HEK293 (cell line): Measurements from ENCODE around the gene UPK3A.

Source experiments
- BCL11A ChIP-seq: fragments of 450-650 bp; formaldehyde crosslinking; IDR thresholded peaks from 2 replicates; pipeline ENCODE4 v1.5.1; 2016; ENCODE audit warnings: low read depth, missing biosample characterization, missing genetic modification characterization
- HOXA7 ChIP-seq: sonication (generic); formaldehyde crosslinking; IDR thresholded peaks from 2 replicates; pipeline ENCODE4 v1.8.1; 2022; ENCODE audit warnings: missing genetic modification reagents, borderline replicate concordance
- KLF10 ChIP-seq: fragments of 450-650 bp; IDR thresholded peaks from 2 replicates; pipeline ENCODE4 v1.5.1; 2018; ENCODE audit warnings: missing biosample characterization, mild to moderate bottlenecking, missing genetic modification characterization
- MZF1 ChIP-seq: fragments of 450-650 bp; formaldehyde crosslinking; IDR thresholded peaks from 2 replicates; pipeline ENCODE4 v1.5.1; 2017; ENCODE audit warnings: missing biosample characterization, missing genetic modification characterization, borderline replicate concordance
- REST ChIP-seq: fragments of 450-650 bp; formaldehyde crosslinking; IDR thresholded peaks from 2 replicates; pipeline ENCODE4 v1.5.1; 2016; ENCODE audit warnings: missing biosample characterization, missing genetic modification characterization
- WT1 ChIP-seq: fragments of 450-650 bp; formaldehyde crosslinking; IDR thresholded peaks from 2 replicates; pipeline ENCODE4 v1.5.1; 2016; ENCODE audit warnings: missing biosample characterization, missing genetic modification characterization
- ZNF146 ChIP-seq: fragments of 450-650 bp; formaldehyde crosslinking; IDR thresholded peaks from 2 replicates; pipeline ENCODE4 v1.5.1; 2016; ENCODE audit warnings: missing biosample characterization, missing genetic modification characterization
- ZNF292 ChIP-seq: fragments of 450-650 bp; formaldehyde crosslinking; IDR thresholded peaks from 2 replicates; pipeline ENCODE4 v1.5.1; 2016; ENCODE audit warnings: low read depth, missing biosample characterization, missing genetic modification characterization, borderline replicate concordance
- ZNF311 ChIP-seq: fragments of 450-650 bp; formaldehyde crosslinking; IDR thresholded peaks from 2 replicates; pipeline ENCODE4 v1.5.1; 2017; ENCODE audit warnings: missing biosample characterization, missing genetic modification characterization, borderline replicate concordance
- ZNF473 ChIP-seq: fragments of 450-650 bp; formaldehyde crosslinking; IDR thresholded peaks from 2 replicates; pipeline ENCODE4 v1.5.1; 2017; ENCODE audit warnings: missing biosample characterization, missing genetic modification characterization
- ZNF514 ChIP-seq: fragments of 450-650 bp; formaldehyde crosslinking; IDR thresholded peaks from 2 replicates; pipeline ENCODE4 v1.5.1; 2016; ENCODE audit warnings: missing biosample characterization, missing genetic modification characterization
- ZNF544 ChIP-seq: fragments of 450-650 bp; formaldehyde crosslinking; IDR thresholded peaks from 2 replicates; pipeline ENCODE4 v1.5.0; 2017; ENCODE audit warnings: missing biosample characterization, missing genetic modification characterization
- ZNF558 ChIP-seq: fragments of 450-650 bp; formaldehyde crosslinking; IDR thresholded peaks from 2 replicates; pipeline ENCODE4 v1.5.1; 2016; ENCODE audit warnings: missing biosample characterization, missing genetic modification characterization
- ZNF571 ChIP-seq: fragments of 450-650 bp; formaldehyde crosslinking; IDR thresholded peaks from 2 replicates; pipeline ENCODE4 v1.5.0; 2017; ENCODE audit warnings: missing biosample characterization, missing genetic modification characterization
- ZNF600 ChIP-seq: fragments of 450-650 bp; formaldehyde crosslinking; IDR thresholded peaks from 2 replicates; pipeline ENCODE4 v1.5.1; 2016; ENCODE audit warnings: missing biosample characterization, missing genetic modification characterization
- ZNF623 ChIP-seq: fragments of 450-650 bp; formaldehyde crosslinking; IDR thresholded peaks from 2 replicates; pipeline ENCODE4 v1.5.1; 2016; ENCODE audit warnings: missing biosample characterization, missing genetic modification characterization
- ZNF707 ChIP-seq: fragments of 450-650 bp; formaldehyde crosslinking; IDR thresholded peaks from 2 replicates; pipeline ENCODE4 v1.5.1; 2016; ENCODE audit warnings: missing biosample characterization, missing genetic modification characterization
- ZNF843 ChIP-seq: fragments of 450-650 bp; formaldehyde crosslinking; IDR thresholded peaks from 2 replicates; pipeline ENCODE4 v1.5.1; 2016; ENCODE audit warnings: missing biosample characterization, missing genetic modification characterization
- ZXDB ChIP-seq: fragments of 450-650 bp; formaldehyde crosslinking; IDR thresholded peaks from 2 replicates; pipeline ENCODE4 v1.5.1; 2016; ENCODE audit warnings: missing biosample characterization, missing genetic modification characterization
- TF ChIP-seq, protein P1 (sequence below): IDR thresholded peaks from 2 replicates; pipeline ENCODE4 v1.6.1; 2011; ENCODE audit warnings: mild to moderate bottlenecking, low read depth, low read length, borderline replicate concordance
- TF ChIP-seq, protein P2 (sequence below): fragments of 450-650 bp; formaldehyde crosslinking; IDR thresholded peaks from 2 replicates; pipeline ENCODE4 v1.5.1; 2016; ENCODE audit warnings: missing biosample characterization, missing genetic modification characterization, borderline replicate concordance
- TF ChIP-seq, protein P3 (sequence below): fragments of 450-650 bp; formaldehyde crosslinking; IDR thresholded peaks from 2 replicates; pipeline ENCODE4 v1.5.1; 2016; ENCODE audit warnings: missing biosample characterization, missing genetic modification characterization
- TF ChIP-seq, protein P4 (sequence below): fragments of 450-650 bp; formaldehyde crosslinking; IDR thresholded peaks from 2 replicates; pipeline ENCODE4; 2016; ENCODE audit warnings: missing biosample characterization, missing genetic modification characterization
- TF ChIP-seq, protein P5 (sequence below): fragments of 450-650 bp; formaldehyde crosslinking; IDR thresholded peaks from 2 replicates; pipeline ENCODE4 v1.5.1; 2016; ENCODE audit warnings: missing biosample characterization, missing genetic modification characterization

The UPK3A gene

DNA sequence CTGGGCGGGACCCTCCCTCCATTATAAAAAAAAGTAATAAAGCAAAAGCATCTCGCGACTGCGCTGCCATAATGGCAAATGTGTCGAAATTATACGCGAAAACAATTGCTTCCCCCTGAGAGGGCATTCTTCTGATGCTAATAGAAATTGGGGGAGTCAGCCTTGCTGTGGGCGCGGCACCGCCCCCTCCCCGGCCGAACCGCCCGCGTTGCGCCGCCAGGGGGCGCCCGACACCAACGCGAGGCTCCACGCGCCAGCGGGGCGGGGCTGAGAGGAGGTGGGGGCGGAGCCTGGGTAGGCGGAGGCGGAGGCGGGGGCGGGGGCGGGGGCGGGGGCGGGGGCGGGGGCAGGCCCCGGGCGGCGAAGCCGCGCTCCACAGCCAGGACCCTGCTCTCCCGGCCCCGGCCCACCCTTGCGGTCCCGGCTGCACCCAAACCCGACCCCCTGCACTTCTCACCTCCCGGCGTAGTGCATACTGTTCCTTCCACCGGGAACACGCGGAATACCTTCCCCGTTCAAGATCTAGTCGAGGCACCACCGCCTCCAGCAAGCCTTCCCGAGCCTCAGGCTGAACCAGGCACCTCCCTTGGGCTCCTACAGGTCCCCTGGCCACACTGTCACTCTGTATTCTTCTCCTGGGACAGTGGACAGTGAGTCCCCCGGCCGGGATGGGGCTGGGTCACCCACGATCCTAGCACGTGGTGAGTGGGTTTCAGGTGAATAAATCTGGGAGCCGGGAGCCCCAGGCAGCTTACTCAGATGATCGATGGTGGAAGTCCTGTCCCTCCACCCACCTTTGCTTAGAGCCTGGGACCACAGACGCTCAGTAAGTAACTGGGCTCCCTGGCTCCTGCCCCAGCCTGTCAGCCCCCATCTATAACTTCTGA lies 15.5 kb upstream of the UPK3A start (continued):
- no peak for TF ChIP-seq ZNF600 (tag by site-specific recombination)
- TF ChIP-seq ZNF473 (tag by site-specific recombination), result no peak
- peak; percentile 80 for TF ChIP-seq KLF10 (tag by site-specific recombination)
- TF ChIP-seq ZNF707 (tag by site-specific recombination), result no peak
- no peak for TF ChIP-seq ZNF623 (tag by site-specific recombination)
- no peak for TF ChIP-seq ZNF292 (tag by site-specific recombination)
- no peak for TF ChIP-seq HOXA7 (CRISPR knock-in tag)
- TF ChIP-seq, protein P1, sequence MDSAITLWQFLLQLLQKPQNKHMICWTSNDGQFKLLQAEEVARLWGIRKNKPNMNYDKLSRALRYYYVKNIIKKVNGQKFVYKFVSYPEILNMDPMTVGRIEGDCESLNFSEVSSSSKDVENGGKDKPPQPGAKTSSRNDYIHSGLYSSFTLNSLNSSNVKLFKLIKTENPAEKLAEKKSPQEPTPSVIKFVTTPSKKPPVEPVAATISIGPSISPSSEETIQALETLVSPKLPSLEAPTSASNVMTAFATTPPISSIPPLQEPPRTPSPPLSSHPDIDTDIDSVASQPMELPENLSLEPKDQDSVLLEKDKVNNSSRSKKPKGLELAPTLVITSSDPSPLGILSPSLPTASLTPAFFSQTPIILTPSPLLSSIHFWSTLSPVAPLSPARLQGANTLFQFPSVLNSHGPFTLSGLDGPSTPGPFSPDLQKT, result no peak
- TF ChIP-seq REST (tag by site-specific recombination), result no peak
- TF ChIP-seq, protein P2, sequence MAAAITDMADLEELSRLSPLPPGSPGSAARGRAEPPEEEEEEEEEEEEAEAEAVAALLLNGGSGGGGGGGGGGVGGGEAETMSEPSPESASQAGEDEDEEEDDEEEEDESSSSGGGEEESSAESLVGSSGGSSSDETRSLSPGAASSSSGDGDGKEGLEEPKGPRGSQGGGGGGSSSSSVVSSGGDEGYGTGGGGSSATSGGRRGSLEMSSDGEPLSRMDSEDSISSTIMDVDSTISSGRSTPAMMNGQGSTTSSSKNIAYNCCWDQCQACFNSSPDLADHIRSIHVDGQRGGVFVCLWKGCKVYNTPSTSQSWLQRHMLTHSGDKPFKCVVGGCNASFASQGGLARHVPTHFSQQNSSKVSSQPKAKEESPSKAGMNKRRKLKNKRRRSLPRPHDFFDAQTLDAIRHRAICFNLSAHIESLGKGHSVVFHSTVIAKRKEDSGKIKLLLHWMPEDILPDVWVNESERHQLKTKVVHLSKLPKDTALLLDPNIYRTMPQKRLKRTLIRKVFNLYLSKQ (tag by site-specific recombination), result no peak
- no peak for TF ChIP-seq ZNF514
- no peak for TF ChIP-seq ZNF146
- TF ChIP-seq, protein P3, sequence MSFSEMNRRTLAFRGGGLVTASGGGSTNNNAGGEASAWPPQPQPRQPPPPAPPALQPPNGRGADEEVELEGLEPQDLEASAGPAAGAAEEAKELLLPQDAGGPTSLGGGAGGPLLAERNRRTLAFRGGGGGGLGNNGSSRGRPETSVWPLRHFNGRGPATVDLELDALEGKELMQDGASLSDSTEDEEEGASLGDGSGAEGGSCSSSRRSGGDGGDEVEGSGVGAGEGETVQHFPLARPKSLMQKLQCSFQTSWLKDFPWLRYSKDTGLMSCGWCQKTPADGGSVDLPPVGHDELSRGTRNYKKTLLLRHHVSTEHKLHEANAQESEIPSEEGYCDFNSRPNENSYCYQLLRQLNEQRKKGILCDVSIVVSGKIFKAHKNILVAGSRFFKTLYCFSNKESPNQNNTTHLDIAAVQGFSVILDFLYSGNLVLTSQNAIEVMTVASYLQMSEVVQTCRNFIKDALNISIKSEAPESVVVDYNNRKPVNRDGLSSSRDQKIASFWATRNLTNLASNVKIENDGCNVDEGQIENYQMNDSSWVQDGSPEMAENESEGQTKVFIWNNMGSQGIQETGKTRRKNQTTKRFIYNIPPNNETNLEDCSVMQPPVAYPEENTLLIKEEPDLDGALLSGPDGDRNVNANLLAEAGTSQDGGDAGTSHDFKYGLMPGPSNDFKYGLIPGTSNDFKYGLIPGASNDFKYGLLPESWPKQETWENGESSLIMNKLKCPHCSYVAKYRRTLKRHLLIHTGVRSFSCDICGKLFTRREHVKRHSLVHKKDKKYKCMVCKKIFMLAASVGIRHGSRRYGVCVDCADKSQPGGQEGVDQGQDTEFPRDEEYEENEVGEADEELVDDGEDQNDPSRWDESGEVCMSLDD, result 0 out of 2 replicates have a peak, but pooled peaks have one; percentile 43
- TF ChIP-seq, protein P4, sequence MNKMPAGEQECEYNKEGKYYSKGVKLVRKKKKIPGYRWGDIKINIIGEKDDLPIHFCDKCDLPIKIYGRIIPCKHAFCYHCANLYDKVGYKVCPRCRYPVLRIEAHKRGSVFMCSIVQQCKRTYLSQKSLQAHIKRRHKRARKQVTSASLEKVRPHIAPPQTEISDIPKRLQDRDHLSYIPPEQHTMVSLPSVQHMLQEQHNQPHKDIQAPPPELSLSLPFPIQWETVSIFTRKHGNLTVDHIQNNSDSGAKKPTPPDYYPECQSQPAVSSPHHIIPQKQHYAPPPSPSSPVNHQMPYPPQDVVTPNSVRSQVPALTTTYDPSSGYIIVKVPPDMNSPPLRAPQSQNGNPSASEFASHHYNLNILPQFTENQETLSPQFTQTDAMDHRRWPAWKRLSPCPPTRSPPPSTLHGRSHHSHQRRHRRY (tag by site-specific recombination), result no peak
- TF ChIP-seq ZXDB (tag by site-specific recombination), result no peak
- no peak for TF ChIP-seq MZF1 (tag by site-specific recombination)
- TF ChIP-seq WT1 (tag by site-specific recombination), result no peak
- TF ChIP-seq ZNF311 (tag by site-specific recombination), result no peak
- TF ChIP-seq, protein P5, sequence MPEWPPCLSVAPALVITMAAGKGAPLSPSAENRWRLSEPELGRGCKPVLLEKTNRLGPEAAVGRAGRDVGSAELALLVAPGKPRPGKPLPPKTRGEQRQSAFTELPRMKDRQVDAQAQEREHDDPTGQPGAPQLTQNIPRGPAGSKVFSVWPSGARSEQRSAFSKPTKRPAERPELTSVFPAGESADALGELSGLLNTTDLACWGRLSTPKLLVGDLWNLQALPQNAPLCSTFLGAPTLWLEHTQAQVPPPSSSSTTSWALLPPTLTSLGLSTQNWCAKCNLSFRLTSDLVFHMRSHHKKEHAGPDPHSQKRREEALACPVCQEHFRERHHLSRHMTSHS, result no peak
- TF ChIP-seq BCL11A (tag by site-specific recombination), result no peak
- TF ChIP-seq ZNF571 (tag by site-specific recombination), result no peak
- TF ChIP-seq ZNF544, result no peak
- no peak for TF ChIP-seq ZNF558
- TF ChIP-seq ZNF843 (tag by site-specific recombination), result no peak
